GM23338 (cell line): ENCODE measurements around the gene KIAA0408.

ENCODE experiments used
- CREB1 ChIP-seq: fragments of 250-450 bp; sonication (Bioruptor Pico); IDR thresholded peaks from 2 replicates; pipeline ENCODE4 v1.5.0; 2020; ENCODE audit warnings: low read depth, mild to moderate bottlenecking, moderate library complexity
- CTCF ChIP-seq, 2 experiments: fragments of 200-600 bp in 1 of 2; sonication (generic) in 1 of 2; conservative IDR thresholded peaks; 2 replicates each; pipeline versions ENCODE4 v1.5.1 to v1.6.1; 2016 to 2017; ENCODE audit warnings: antibody characterized with exemption in 2 of 2, low read depth in 2 of 2, mild to moderate bottlenecking in 2 of 2, moderate library complexity in 1 of 2
- EZH2 ChIP-seq: fragments of 200-600 bp; sonication (generic); IDR thresholded peaks from one replicate; pipeline ENCODE4 v1.8.0; 2017; ENCODE audit warnings: antibody characterized with exemption, mild to moderate bottlenecking, low read depth; ENCODE audit not compliant: unreplicated experiment
- EZH2phosphoT487 ChIP-seq: fragments of 200-600 bp; sonication (generic); IDR thresholded peaks from one replicate; pipeline ENCODE4 v1.8.1; 2018; ENCODE audit warnings: antibody characterized with exemption; ENCODE audit not compliant: unreplicated experiment
- JUNB ChIP-seq: IDR thresholded peaks from one replicate; pipeline ENCODE4 v1.6.1; 2016; ENCODE audit warnings: antibody characterized with exemption; ENCODE audit not compliant: unreplicated experiment
- NANOG ChIP-seq: IDR thresholded peaks from 2 replicates; pipeline ENCODE4 v1.6.1; 2016; ENCODE audit warnings: antibody characterized with exemption, borderline replicate concordance
- POLR2AphosphoS5 ChIP-seq: IDR thresholded peaks from 2 replicates; pipeline ENCODE4 v1.6.1; 2016; ENCODE audit warnings: antibody characterized with exemption, low read depth
- REST ChIP-seq: IDR thresholded peaks from one replicate; pipeline ENCODE4 v1.6.1; 2018; ENCODE audit warnings: antibody characterized with exemption; ENCODE audit not compliant: unreplicated experiment
- STAT1 ChIP-seq: IDR thresholded peaks from one replicate; pipeline ENCODE4 v1.6.1; 2016; ENCODE audit warnings: antibody characterized with exemption; ENCODE audit not compliant: unreplicated experiment
- ZNF114 ChIP-seq: fragments of 250-450 bp; sonication (Bioruptor Pico); IDR thresholded peaks from 2 replicates; pipeline ENCODE4 v1.5.0; 2020; ENCODE audit warnings: mild to moderate bottlenecking, moderate library complexity
- ZNF331 ChIP-seq: fragments of 250-450 bp; sonication (Bioruptor Pico); IDR thresholded peaks from 2 replicates; pipeline ENCODE4 v1.5.0; 2020; ENCODE audit warnings: low read depth, mild to moderate bottlenecking, moderate library complexity
- ZNF462 ChIP-seq: fragments of 250-450 bp; sonication (Bioruptor Pico); IDR thresholded peaks from 2 replicates; pipeline ENCODE4 v1.5.0; 2020; ENCODE audit warnings: mild to moderate bottlenecking, moderate library complexity

- TF ChIP-seq EZH2: no peak
- TF ChIP-seq CTCF (conservative IDR thresholded peaks at IDR 0.05; ENCODE audit: low read depth in 2 of 2): no peak
- peak; percentile 14; the same call in 1 of the 2 replicates for TF ChIP-seq ZNF114
- TF ChIP-seq ZNF331 (CRISPR knock-in tag): no peak
- TF ChIP-seq POLR2AphosphoS5: peak; percentile 45
- no peak for TF ChIP-seq REST
- TF ChIP-seq EZH2phosphoT487: no peak
- TF ChIP-seq CREB1: no peak
- TF ChIP-seq NANOG: peak; percentile 44; the same call in 1 of the 2 replicates
- TF ChIP-seq JUNB: no peak
- no peak for TF ChIP-seq STAT1
- TF ChIP-seq ZNF462: peak; percentile 95
Measured at GRCh38 chr6:127483399-127484055, 24.3 kb upstream of the KIAA0408 start.
